GM18861 (cell line): ENCODE results near the gene TMEM134.

ENCODE experiments used
- ATAC-seq: cut with Tn5 transposase; IDR thresholded peaks from one replicate; pipeline ENCODE4 v1.9.1; 2021; ENCODE audit not compliant: unreplicated experiment

TMEM134 gene

GRCh38 chr11:67423891-67424613, 45.0 kb downstream of the TMEM134 start:
- ATAC-seq, result no peak

- ATAC-seq, result no peak
Measured at GRCh38 chr11:67423466-67423865, 45.6 kb downstream of the TMEM134 start.

GRCh38 chr11:67422891-67423290, 46.2 kb downstream of the TMEM134 start:
- no peak for ATAC-seq

GRCh38 chr11:67421430-67422031, 47.5 kb downstream of the TMEM134 start:
- no peak for ATAC-seq

DNA sequence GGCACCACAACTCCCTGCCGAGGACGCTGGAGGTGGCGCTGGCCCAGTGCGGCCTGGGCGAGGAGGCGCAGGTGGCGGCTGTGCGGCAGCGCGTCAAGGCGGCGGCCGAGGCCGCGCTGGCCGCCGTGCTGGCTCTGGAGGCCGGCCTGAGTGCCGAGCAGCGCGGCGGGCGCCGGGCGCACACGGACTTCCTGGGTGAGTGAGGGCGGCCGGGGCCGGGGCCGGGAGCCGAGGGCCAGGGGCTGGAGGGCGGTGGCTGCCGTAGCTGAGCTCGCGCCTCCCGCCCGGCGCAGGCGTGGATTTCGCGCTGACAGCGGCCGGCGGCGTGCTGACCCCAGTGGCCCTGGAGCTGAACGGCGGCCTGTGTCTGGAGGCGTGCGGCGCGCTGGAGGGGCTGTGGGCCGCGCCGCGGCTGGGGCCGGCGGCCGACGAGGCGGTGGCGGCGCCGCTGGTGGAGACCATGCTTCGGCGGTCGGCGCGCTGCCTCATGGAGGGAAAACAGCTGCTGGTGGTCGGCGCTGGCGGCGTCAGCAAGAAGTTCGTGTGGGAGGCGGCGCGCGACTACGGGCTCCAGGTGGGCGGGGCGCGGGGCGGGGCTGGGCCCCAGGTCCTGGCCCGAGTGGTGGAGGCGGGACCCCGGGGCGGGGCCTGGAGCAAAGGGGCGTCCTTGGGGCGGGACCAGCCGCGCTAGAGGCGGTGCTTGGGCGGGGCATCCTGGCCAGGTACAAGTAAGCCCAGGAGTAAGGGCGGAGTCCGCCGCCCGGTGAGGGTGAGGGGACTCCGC, 48.2 kb downstream of the TMEM134 start:
- ATAC-seq, result peak; percentile 58

- no peak for ATAC-seq
Measured at GRCh38 chr11:67420147-67420645, 48.9 kb downstream of the TMEM134 start.

GRCh38 chr11:67419325-67420049, 49.6 kb downstream of the TMEM134 start:
- ATAC-seq, result no peak

- no peak for ATAC-seq
Measured at GRCh38 chr11:67418476-67419281, 50.4 kb downstream of the TMEM134 start.

DNA sequence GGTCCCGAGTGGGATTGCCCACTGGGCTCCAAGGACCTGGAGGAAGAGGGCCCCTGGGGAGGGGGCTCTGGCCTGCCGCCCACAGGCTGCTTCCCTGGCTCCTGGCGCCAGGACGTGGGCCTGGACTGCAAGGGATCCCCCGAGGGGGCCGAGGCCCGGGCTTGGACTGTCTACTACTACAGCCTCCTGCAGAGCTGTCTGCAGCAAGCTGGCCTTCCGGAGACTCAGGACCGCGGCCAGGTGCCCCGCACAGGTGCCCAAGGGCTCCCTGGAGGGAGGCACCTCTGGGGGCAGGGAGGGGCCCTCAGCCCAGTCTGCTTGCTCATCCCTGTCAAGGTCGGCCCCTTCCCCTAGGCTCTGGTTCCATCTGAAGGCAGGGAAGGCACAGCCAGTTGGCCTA, 51.6 kb downstream of the TMEM134 start:
- no peak for ATAC-seq

DNA sequence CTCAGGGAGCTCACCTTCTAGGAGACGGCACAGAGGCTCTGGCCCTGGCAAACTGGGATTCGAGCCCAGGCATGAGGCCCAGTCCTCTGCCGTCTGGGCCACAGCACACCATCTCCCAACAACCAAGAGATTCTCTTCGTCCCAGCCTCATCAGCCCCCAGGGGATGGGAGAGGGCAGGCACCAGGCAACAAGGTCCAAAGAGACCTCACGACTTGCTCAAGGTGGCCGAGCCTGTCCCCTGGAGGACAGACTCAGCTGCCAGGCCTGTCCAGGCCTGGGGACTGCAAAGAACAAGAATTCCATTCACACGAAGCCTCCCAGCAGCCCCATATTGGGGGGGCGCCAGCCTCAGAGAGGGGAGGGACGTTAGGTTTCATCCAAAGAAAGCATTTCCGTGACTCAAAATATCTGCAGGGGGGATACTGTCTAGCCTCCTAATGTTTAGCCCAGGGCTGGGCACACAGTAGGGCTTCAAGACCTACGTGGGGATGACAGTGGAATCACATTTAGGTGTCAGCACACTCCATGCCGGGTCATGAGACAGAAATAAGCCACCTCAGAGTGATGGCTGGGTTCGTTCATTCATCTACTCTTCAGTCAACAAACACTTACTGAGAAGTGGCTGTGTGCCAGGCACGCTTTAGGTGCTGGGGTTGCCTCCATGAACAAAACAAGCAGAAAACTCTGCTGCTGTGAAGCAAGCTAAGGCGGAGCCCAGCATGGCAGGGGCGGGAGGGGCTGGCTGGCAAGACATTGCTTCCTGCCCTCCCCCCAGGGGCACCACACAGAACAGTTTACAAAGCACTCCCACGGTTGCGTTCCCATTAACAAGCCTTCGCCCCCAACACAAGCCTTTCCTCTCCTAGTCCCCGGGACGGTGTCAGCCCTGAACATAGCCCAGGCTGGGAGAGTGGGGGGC, 52.4 kb downstream of the TMEM134 start:
- no peak for ATAC-seq

- ATAC-seq, result no peak
Measured at GRCh38 chr11:67415501-67416304, 53.3 kb downstream of the TMEM134 start, which contains the start of gene CARNS1. Gene CARNS1 (plus strand): TSS chr11:67415678. CDS start chr11:67416200, 522 bp downstream.

GRCh38 chr11:67413266-67413849, 55.7 kb downstream of the TMEM134 start:
- no peak for ATAC-seq

DNA sequence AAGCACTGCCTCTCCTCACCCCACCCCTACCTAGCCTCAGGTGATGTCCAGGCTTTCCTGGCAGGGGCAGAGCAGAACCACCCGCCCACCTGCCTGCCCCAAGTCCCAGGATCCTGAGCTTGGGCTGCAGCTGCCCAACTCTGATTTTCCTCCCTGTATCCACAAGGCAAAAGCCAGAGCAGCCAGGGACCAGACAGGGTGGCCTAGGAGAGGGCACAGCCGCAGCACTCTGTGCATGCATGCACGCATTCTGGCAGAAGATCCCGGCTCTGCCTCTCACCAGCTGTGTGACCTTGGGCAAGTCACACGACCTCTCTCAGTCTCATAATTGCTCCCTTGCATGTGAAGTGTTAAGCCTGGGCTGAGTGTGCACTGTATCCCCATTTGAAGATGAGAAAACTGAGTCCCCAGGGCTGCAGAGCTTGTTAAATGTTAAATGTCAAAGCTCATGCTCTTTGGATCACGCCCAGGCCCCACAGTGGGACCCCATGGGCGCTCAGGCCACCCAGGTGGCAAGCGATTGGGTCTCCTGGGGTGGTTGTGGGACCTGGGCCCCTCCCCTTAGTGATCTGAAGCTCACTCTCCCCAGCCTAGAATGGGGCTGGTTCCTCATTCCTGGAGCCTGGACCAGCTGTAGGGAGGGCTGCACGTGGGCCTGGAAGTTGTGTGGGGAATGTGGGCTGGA, 56.4 kb downstream of the TMEM134 start:
- ATAC-seq, result no peak

DNA sequence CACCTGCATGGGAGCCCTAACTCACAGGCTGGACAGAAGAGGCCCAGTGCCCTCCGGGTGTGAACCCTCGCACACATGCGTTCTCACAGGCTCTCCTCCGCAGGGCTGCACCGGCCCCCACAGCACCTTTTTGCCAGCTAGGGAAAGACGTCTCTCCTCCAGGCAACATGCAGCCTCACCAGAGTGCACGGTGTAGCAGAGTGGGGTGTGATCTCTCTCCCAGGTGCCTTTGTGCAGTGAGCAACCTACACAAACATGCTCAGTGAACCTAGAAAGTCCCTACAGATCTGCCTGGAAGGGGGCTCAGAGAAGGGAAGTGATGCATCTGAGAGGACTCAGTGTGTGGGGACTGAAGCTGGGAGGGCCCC, 57.3 kb downstream of the TMEM134 start:
- ATAC-seq, result no peak
